ENCODE measurements around the gene KIAA1755. TPM values are rescaled to one million over a fixed set of nuclear protein-coding genes. Genes with fewer than 3 reads are reported as not detected.

Gene KIAA1755
- total RNA-seq, 1 experiment from 2014 or later = 0.17 TPM

- no peak overlapping the region for H3K27ac ChIP-seq (ENCODE audit: insufficient read length, low read depth, low read length)
- peaks cover 0 to 8% (median 3%) of the 10 kb centered on the region in 3 experiments; a peak in 3 of 7 replicates for H3K36me3 Mint-ChIP-seq (ENCODE audit: insufficient read depth in 1 of 3, low read depth in 3 of 3)
- H4K20me1 ChIP-seq (ENCODE audit: control insufficient read depth, insufficient read depth, insufficient read length) = no peaks in the 10 kb centered on the region
- H3K4ac ChIP-seq (ENCODE audit: low read depth, low read length) = no peak overlapping the region
- H3K56ac ChIP-seq (ENCODE audit: insufficient read length, low read depth, low read length) = no peak overlapping the region
- no peaks in the 10 kb centered on the region for H3K9me3 ChIP-seq (ENCODE audit: control insufficient read depth, low read depth, low read length)
- H3K4me2 ChIP-seq (ENCODE audit: insufficient read depth, insufficient read length, low read length) = no peak overlapping the region
- no peak overlapping the region for H3K9ac ChIP-seq (ENCODE audit: extremely low read depth, insufficient read length, low read length)
- H2BK5ac ChIP-seq (ENCODE audit: insufficient read length, low read length) = no peak overlapping the region
- DNase-seq = no peak
- no peaks in the 10 kb centered on the region for H3K23me2 ChIP-seq (ENCODE audit: insufficient read length, low read depth, low read length, poor library complexity, severe bottlenecking)
- no peak overlapping the region for H4K5ac ChIP-seq (ENCODE audit: insufficient read length, low read depth, low read length)
- no peak overlapping the region for H2BK12ac ChIP-seq (ENCODE audit: insufficient read length, low read depth, low read length)
- H4K8ac ChIP-seq (replicated peaks; ENCODE audit: insufficient read length, low read depth, low read length) = no peak overlapping the region
- no CpG with 5 or more reads among the region's 14 CpGs for WGBS (ENCODE audit: extremely low coverage, insufficient read length, low lambda C conversion rate)
- no peaks in the 10 kb centered on the region for H3K79me1 ChIP-seq (ENCODE audit: insufficient read depth, low read depth, low read length, poor library complexity, severe bottlenecking)
- H2BK15ac ChIP-seq (ENCODE audit: low read depth, low read length) = no peak overlapping the region
- H2BK20ac ChIP-seq (ENCODE audit: low read depth, low read length, poor library complexity, severe bottlenecking) = no peak overlapping the region
- no peaks in the 10 kb centered on the region for H3K27me3 ChIP-seq (ENCODE audit: insufficient read depth, low read length)
- no peaks in the 10 kb centered on the region for H3K79me2 ChIP-seq (ENCODE audit: insufficient read depth, low read length)
- H3K23ac ChIP-seq (ENCODE audit: insufficient read length, low read depth, low read length) = no peak overlapping the region
- no peak overlapping the region for H2AK5ac ChIP-seq (ENCODE audit: insufficient read length, low read length)
- no peak overlapping the region; the same call in 1 of the 2 replicates for H3K14ac ChIP-seq (ENCODE audit: insufficient read depth, low read length)
- H3K4me1 Mint-ChIP-seq = peaks cover 10 to 15% of the 10 kb centered on the region in 2 experiments
- H4K91ac ChIP-seq (ENCODE audit: insufficient read length, low read depth, low read length) = no peak overlapping the region
- no peaks in the 10 kb centered on the region for H3K4me1 ChIP-seq (ENCODE audit: insufficient read depth, low read length)
- peak overlapping the region; percentile 16 to 90 (median 55); a peak in 4 of 7 replicates for H3K27ac Mint-ChIP-seq
- H2BK120ac ChIP-seq (ENCODE audit: low read depth, low read length, poor library complexity, severe bottlenecking) = no peak overlapping the region
- TF ChIP-seq, protein P1, sequence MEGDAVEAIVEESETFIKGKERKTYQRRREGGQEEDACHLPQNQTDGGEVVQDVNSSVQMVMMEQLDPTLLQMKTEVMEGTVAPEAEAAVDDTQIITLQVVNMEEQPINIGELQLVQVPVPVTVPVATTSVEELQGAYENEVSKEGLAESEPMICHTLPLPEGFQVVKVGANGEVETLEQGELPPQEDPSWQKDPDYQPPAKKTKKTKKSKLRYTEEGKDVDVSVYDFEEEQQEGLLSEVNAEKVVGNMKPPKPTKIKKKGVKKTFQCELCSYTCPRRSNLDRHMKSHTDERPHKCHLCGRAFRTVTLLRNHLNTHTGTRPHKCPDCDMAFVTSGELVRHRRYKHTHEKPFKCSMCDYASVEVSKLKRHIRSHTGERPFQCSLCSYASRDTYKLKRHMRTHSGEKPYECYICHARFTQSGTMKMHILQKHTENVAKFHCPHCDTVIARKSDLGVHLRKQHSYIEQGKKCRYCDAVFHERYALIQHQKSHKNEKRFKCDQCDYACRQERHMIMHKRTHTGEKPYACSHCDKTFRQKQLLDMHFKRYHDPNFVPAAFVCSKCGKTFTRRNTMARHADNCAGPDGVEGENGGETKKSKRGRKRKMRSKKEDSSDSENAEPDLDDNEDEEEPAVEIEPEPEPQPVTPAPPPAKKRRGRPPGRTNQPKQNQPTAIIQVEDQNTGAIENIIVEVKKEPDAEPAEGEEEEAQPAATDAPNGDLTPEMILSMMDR (conservative IDR thresholded peaks at IDR 0.05) = no peak
- H3K9me3 Mint-ChIP-seq = peaks cover 10 to 15% of the 10 kb centered on the region in 2 experiments
- H3K27me3 Mint-ChIP-seq (ENCODE audit: low read depth) = no peaks in the 10 kb centered on the region; the same call in 1 of the 2 replicates
- H3K18ac ChIP-seq (ENCODE audit: insufficient read length, low read depth, low read length) = no peak overlapping the region
- H2AFZ ChIP-seq (ENCODE audit: low read length) = no peak overlapping the region
- no peak overlapping the region for H3K4me3 Mint-ChIP-seq
- no peak overlapping the region for H3T11ph ChIP-seq (ENCODE audit: low read length)
Observed at GRCh38 chr20:38278131-38278530, 17.6 kb upstream of the KIAA1755 start.

Measured in H9 (cell line).